ENCODE results near the gene FLOT1. TPM values are rescaled to one million over a fixed set of nuclear protein-coding genes. Genes with fewer than 3 reads are reported as not detected.
"Not testable (repeated sequence)": the region's sequence is repeated elsewhere in the genome, so short reads cannot be mapped to it uniquely, and the experiment has no call there.

The FLOT1 gene
- total and polyA plus RNA-seq, 2 of the 4 experiments (the other 2 are of a cell fraction) = 96.2 to 162 TPM

DNA sequence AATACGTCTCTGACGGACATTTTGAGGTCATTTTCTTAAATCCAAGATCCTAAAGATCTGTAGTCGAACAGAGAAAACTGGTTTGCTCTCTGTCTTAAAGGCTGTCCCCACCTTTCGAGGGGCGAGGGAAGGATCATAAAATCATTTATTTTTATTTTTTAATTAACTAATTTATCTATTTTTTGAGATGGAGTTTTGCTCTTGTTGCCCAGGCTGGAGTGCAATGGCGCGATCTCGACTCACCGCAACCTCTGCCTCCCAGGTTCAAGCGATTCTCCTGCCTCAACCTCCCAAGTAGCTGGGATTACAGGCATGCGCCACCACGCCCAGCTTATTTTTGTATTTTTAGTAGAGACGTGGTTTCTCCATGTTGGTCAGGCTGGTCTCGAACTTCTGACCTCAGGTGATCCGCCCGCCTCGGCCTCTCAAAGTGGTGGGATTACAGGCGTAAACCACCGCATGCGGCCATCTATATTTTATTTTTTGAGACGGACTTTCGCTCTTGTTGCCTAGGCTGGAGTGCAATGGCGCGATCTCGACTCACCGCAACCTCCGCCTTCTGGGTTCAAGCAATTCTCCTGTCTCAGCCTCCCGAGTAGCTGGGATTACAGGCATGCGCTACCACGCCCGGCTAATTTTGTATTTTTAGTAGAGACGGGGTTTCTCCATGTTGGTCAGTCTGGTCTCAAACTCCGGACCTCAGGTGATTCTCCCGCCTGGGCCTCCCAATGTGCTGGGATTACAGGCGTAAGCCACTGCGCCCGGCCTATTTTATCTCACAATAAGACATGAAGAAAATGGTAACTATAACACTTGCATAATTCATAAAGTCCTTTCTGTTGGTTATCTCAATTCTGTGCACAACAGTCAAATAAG is 24.4 kb downstream of the FLOT1 start:
- H3K9me3 ChIP-seq (ENCODE audit: control insufficient read depth, insufficient read depth, low read length); H2BK15ac ChIP-seq (ENCODE audit: low read depth, low read length); H2AK9ac ChIP-seq (replicated peaks; ENCODE audit: low read depth, low read length, poor library complexity); H3K27me3 ChIP-seq (ENCODE audit: control insufficient read depth, insufficient read depth, low read length); H3K4me1 ChIP-seq (ENCODE audit: control insufficient read depth, insufficient read depth, low read length); in situ Hi-C loops (cut with MboI; ENCODE audit: low sequenced_read_pairs); ATAC-seq (ENCODE audit: low read depth); H2AFZ ChIP-seq (replicated peaks; ENCODE audit: low read length, poor library complexity); H2BK20ac ChIP-seq (ENCODE audit: low read depth, low read length); H3K9me1 ChIP-seq (ENCODE audit: insufficient read depth, low read length); dilution Hi-C loops (cut with HindIII; ENCODE audit: low sequenced_read_pairs, unreplicated experiment); DNase-seq; BruUV-seq (replicated peaks); CTCF ChIA-PET: not testable (repeated sequence)
- Histone ChIP-seq H3K56ac (ENCODE audit: extremely low read depth, insufficient read depth, low read length) (peak overlapping the region; percentile 96), H2AK5ac (ENCODE audit: low read depth, low read length) (peak overlapping the region; percentile 92), H3K4me2 (ENCODE audit: low read depth, low read length) (peak overlapping the region; percentile 54), H4K5ac (ENCODE audit: low read depth, low read length) (peak overlapping the region; percentile 29; the same call in 1 of the 2 replicates), H3K18ac (ENCODE audit: low read depth, low read length) (peak overlapping the region; percentile 48; the same call in 1 of the 2 replicates), H3K27ac (ENCODE audit: insufficient read depth, low read length) (peak overlapping the region; percentile 13), H3K79me1 (ENCODE audit: low read depth in 1 of 2, low read length in 2 of 2) (peaks cover 15 to 37% of the 10 kb centered on the region in 2 experiments), H3K36me3 (ENCODE audit: control insufficient read depth, insufficient read depth, low read length) (peaks cover 16% of the 10 kb centered on the region), H2BK5ac (ENCODE audit: low read depth, low read length, poor library complexity, severe bottlenecking) (peak overlapping the region; percentile 91), H3K9ac (ENCODE audit: low read depth, low read length) (peak overlapping the region; percentile 66; the same call in 1 of the 2 replicates), H3K4ac (ENCODE audit: low read depth, low read length) (peak overlapping the region; percentile 92), H4K8ac (ENCODE audit: low read depth in 2 of 2, low read length in 2 of 2) (peak overlapping the region; percentile 0 to 96; a peak in 3 of 4 replicates), H2BK120ac (ENCODE audit: low read depth, low read length) (peak overlapping the region; percentile 46; the same call in 1 of the 2 replicates), H3K14ac (replicated peaks; ENCODE audit: low read depth, low read length) (peak overlapping the region; percentile 80; the same call in 1 of the 2 replicates), H3K23ac (ENCODE audit: low read depth, low read length) (peak overlapping the region; percentile 84; the same call in 1 of the 2 replicates), H3K4me3 (ENCODE audit: insufficient read depth, low read depth, low read length) (peak overlapping the region; percentile 30; the same call in 1 of the 2 replicates), H4K20me1 (ENCODE audit: insufficient read depth, low read length) (peaks cover 18% of the 10 kb centered on the region), H4K91ac (ENCODE audit: insufficient read depth, low read depth, low read length) (peak overlapping the region; percentile 93)
- POLR2A ChIA-PET (ENCODE audit: unreplicated experiment) = interaction anchor here (1.0 to 1.1 kb wide), 2 partner anchors 27 to 33 kb away, joined by 3 to 5 read pairs; partner anchors contain the start of gene NRM
- intact Hi-C loops (cut with micrococcal nuclease) = loop anchor here (1.0 kb wide), 1 partner anchor 27 kb away; no protein-coding TSS in a partner anchor
- WGBS, 2 experiments (ENCODE audit: extremely low coverage in 2 of 2, insufficient read length in 1 of 2) = 98% methylated on average over 8 of the region's 37 CpGs; no CpG with 5 or more reads in 1 of the 2 experiments
